Osteoblast (primary cell): ENCODE results near the gene ADARB2. TPM values are rescaled to one million over a fixed set of nuclear protein-coding genes. Genes with fewer than 3 reads are reported as not detected.

ENCODE experiments used
- DNase-seq: peaks from one replicate; pipeline ENCODE4 v3.0.0; 2011; ENCODE audit warnings: low spot score, mixed read lengths; ENCODE audit not compliant: insufficient read length; ENCODE audit errors: missing footprints
- H2AFZ ChIP-seq: 2 replicates; pipeline ENCODE4 v1.6.0; 2011; ENCODE audit warnings: mild to moderate bottlenecking, low read length
- H3K27ac ChIP-seq: 2 replicates; pipeline ENCODE4 v1.5.1; 2011; ENCODE audit warnings: mild to moderate bottlenecking, low read depth, low read length, moderate library complexity
- H3K27me3 ChIP-seq: 2 replicates; pipeline ENCODE4 v1.6.0; 2012; ENCODE audit warnings: mild to moderate bottlenecking, control low read depth, inconsistent platforms, low read length, moderate library complexity; ENCODE audit not compliant: insufficient read depth
- H3K36me3 ChIP-seq: 2 replicates; pipeline ENCODE4 v1.5.1; 2011; ENCODE audit warnings: mild to moderate bottlenecking, low read length, control low read depth, moderate library complexity; ENCODE audit not compliant: insufficient read depth
- H3K4me1 ChIP-seq: 2 replicates; pipeline ENCODE4 v1.5.1; 2011; ENCODE audit warnings: mild to moderate bottlenecking, low read length, control low read depth, moderate library complexity; ENCODE audit not compliant: insufficient read depth
- H3K4me2 ChIP-seq: 2 replicates; pipeline ENCODE4 v1.6.0; 2011; ENCODE audit warnings: mild to moderate bottlenecking, low read length; ENCODE audit not compliant: insufficient read depth
- H3K4me3 ChIP-seq: fragments of 200-600 bp; sonication (generic); 3 replicates; pipeline ENCODE4 v1.5.1; 2012; ENCODE audit warnings: mild to moderate bottlenecking, low read length, inconsistent platforms; ENCODE audit not compliant: insufficient read depth
- H3K79me2 ChIP-seq: 2 replicates; pipeline ENCODE4 v1.6.0; 2012; ENCODE audit warnings: mild to moderate bottlenecking, low read length, control low read depth, inconsistent platforms; ENCODE audit not compliant: insufficient read depth
- H3K9me3 ChIP-seq: 2 replicates; pipeline ENCODE4 v1.5.1; 2011; ENCODE audit warnings: low read depth, low read length, control low read depth
- H4K20me1 ChIP-seq: 2 replicates; pipeline ENCODE4 v1.6.0; 2012; ENCODE audit warnings: mild to moderate bottlenecking, low read length, control low read depth; ENCODE audit not compliant: insufficient read depth
- total RNA-seq: library from RNA; depleted of rRNA; stranded (reverse); fragments of >200 nt; gene quantifications from 2 replicates; pipeline ENCODE4 v1.2.3, GENCODE V29; 2012
- TF ChIP-seq, protein P1 (sequence below): IDR thresholded peaks from 2 replicates; pipeline ENCODE4 v1.5.1; 2011; ENCODE audit warnings: mild to moderate bottlenecking, low read depth, low read length, moderate library complexity; ENCODE audit errors: extremely low read depth

The ADARB2 gene
- total RNA-seq, 1 donor = not detected

DNA sequence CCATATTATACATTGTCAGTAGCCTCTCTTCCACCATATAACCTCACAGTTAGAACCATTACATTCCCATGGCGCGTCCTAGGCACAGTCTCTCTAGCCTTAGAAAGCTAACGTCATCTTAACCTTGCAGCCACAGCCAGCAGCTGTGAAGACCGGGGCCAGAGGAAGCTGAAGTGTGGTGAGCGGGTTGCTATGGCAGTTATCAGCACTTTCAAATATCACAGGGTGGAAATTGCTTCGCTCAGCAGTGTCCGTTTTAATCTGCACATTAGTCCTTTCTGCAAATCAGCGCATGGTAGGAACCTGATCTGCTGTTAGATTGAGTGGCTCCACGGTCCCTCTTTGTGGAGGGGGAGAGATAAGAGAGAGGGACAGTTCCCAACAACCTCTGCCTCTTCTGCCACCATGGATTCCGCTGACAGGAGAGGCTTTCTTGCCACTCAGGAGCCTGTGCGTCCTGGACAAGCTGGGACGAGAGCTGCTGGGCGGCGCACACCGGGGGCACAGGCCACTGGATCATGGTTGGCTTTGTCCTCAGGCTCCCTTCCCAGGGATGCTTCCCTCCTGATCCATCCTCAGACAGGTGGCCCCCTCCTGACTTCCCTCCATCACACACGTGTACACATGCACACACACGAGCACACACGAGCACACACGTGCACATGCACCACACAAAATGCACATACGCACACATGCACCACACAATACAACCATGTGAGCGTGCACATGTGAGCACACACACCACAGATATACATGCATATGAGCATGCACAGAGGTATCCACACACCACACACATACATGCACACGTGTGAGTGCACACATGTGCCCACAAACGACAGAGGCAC is 587.3 kb downstream of the ADARB2 start:
- Histone ChIP-seq H4K20me1 (no peaks in the 10 kb centered on the region), H3K36me3 (no peaks in the 10 kb centered on the region), H3K27ac (no peak overlapping the region), H3K4me2 (no peak overlapping the region), H3K4me1 (no peaks in the 10 kb centered on the region), H3K27me3 (no peaks in the 10 kb centered on the region), H3K79me2 (no peaks in the 10 kb centered on the region), H3K9me3 (no peaks in the 10 kb centered on the region), H2AFZ (no peak overlapping the region), H3K4me3 (no peak overlapping the region)
- TF ChIP-seq, protein P1, sequence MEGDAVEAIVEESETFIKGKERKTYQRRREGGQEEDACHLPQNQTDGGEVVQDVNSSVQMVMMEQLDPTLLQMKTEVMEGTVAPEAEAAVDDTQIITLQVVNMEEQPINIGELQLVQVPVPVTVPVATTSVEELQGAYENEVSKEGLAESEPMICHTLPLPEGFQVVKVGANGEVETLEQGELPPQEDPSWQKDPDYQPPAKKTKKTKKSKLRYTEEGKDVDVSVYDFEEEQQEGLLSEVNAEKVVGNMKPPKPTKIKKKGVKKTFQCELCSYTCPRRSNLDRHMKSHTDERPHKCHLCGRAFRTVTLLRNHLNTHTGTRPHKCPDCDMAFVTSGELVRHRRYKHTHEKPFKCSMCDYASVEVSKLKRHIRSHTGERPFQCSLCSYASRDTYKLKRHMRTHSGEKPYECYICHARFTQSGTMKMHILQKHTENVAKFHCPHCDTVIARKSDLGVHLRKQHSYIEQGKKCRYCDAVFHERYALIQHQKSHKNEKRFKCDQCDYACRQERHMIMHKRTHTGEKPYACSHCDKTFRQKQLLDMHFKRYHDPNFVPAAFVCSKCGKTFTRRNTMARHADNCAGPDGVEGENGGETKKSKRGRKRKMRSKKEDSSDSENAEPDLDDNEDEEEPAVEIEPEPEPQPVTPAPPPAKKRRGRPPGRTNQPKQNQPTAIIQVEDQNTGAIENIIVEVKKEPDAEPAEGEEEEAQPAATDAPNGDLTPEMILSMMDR = no peak
- DNase-seq = peak; percentile 45

DNA sequence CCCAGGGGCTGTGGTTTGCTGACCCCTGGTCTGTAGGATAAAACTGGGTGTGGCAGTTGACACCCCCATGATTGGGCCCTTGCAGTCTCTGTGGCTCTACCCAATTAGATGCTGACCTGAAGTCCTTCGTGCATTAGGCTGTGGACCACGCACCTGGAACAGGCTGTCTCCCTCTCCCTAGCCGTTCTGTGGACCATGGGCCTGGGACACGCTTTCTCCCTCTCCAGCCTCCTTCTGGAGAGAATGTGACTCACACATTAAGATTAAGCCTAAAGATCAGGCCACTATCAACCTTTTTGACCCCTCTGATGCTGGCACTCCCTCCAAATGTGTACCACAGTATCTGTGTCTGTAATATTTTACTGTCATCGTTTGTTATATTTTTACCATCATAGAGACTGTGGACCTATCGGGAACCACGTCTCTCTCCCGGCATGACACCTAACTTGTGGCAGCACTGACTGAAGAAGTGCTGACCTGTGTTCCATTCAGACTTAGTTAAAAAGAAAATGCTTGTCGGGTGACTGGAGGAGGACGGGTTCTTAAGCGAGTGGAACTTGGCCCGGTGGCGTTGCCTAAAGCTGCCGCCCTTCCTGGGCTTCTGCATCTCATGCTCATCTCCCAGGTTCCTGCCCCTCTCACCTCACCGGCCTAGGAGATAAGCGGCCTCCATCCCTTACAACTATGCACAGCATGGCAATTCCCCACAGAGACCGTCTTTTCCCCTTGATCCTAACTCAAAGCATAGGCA is 588.3 kb downstream of the ADARB2 start:
- peak; percentile 25 for DNase-seq
- no peak overlapping the region for H3K27ac ChIP-seq

DNA sequence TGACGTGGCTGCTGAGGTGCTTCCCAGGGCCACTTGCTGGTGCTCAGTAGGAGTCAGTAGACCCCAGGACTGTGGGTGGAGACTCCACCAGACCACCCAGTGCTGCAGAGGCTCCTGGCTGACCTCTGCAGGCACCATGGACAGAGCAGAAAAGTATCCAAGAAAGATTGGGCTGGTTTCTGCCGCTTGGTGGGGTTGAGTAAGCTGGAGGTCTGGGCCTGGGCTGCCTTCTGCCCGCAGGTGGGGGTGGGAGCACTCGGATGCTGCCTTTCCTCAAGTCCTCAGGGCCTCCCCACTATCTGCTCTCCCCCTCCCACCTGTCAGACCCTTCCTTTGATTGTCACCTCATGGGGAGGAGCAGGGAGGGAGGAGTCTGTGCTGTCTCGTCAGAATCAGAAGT is 589.5 kb downstream of the ADARB2 start:
- H3K4me2 ChIP-seq = no peak overlapping the region
- H3K4me1 ChIP-seq = no peaks in the 10 kb centered on the region
- no peak overlapping the region for H3K4me3 ChIP-seq
- no peaks in the 10 kb centered on the region for H3K27me3 ChIP-seq
- no peaks in the 10 kb centered on the region for H4K20me1 ChIP-seq
- H3K27ac ChIP-seq = no peak overlapping the region
- no peaks in the 10 kb centered on the region for H3K79me2 ChIP-seq
- TF ChIP-seq, protein P1 = no peak
- H3K36me3 ChIP-seq = no peaks in the 10 kb centered on the region
- H2AFZ ChIP-seq = no peak overlapping the region
- H3K9me3 ChIP-seq = no peaks in the 10 kb centered on the region
- DNase-seq = no peak

More for the DNA sequence above, 588.3 kb downstream of the ADARB2 start:
- Histone ChIP-seq H4K20me1 (no peaks in the 10 kb centered on the region), H3K36me3 (no peaks in the 10 kb centered on the region), H3K4me2 (no peak overlapping the region), H3K79me2 (no peaks in the 10 kb centered on the region), H3K4me1 (no peaks in the 10 kb centered on the region), H3K4me3 (no peak overlapping the region), H3K27me3 (no peaks in the 10 kb centered on the region), H2AFZ (no peak overlapping the region), H3K9me3 (no peaks in the 10 kb centered on the region)
- TF ChIP-seq, protein P1 = no peak

DNA sequence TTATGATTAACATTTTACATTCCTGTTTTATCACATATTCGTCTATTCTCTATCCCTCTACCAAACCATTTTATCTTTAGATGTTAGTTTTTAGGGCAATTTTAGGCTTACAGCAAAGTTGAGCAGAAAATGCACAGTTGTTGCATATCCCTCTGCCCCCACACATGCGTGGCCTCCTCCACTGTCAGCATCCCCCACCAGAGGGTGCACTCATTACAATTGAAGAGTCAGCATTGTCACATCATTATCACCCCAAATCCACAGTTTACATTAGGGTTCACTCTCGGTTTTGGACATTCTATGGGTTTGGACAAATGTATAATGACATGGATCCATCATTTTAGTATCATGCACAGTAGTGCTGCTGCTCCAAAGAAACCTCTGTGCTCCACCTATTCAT is 594.7 kb downstream of the ADARB2 start:
- no peak overlapping the region for H2AFZ ChIP-seq
- no peaks in the 10 kb centered on the region for H3K79me2 ChIP-seq
- H3K4me3 ChIP-seq = no peak overlapping the region
- H3K4me2 ChIP-seq = no peak overlapping the region
- H3K27ac ChIP-seq = no peak overlapping the region
- peak; percentile 63 for DNase-seq
- H4K20me1 ChIP-seq = no peaks in the 10 kb centered on the region
- no peaks in the 10 kb centered on the region for H3K9me3 ChIP-seq
- no peaks in the 10 kb centered on the region for H3K27me3 ChIP-seq
- H3K4me1 ChIP-seq = no peaks in the 10 kb centered on the region
- TF ChIP-seq, protein P1 = peak; percentile 19
- no peaks in the 10 kb centered on the region for H3K36me3 ChIP-seq
